Activated B cell treated with CpG ODN at 0.5 μM for 24 hours (primary cell): ENCODE data around the gene THOP1. TPM values are rescaled to one million over a fixed set of nuclear protein-coding genes. Genes with fewer than 3 reads are reported as not detected.

ENCODE experiments used
- ATAC-seq: fragments of 200-7000 bp; cut with Tn5 transposase; one replicate; pipeline ENCODE4 v1.10.0; 2021; ENCODE audit warnings: low read depth, mild to moderate bottlenecking, moderate library complexity
- CTCF ChIA-PET: fragments of 350-600 bp; sonication (Branson Sonifier 250); formaldehyde crosslinking; loops from one replicate; lab custom pipeline; 2021; ENCODE audit warnings: antibody characterized with exemption; lab: Charles Lee
- POLR2A ChIA-PET: fragments of 350-600 bp; sonication (Branson Sonifier 250); formaldehyde crosslinking; loops from one replicate; lab custom pipeline; 2021; ENCODE audit warnings: antibody characterized with exemption; lab: Charles Lee
- DNase-seq: peaks from one replicate; pipeline ENCODE4 v3.0.0; 2022
- H3K27ac Mint-ChIP-seq: one replicate; pipeline ENCODE4 v1.8.0; 2020; ENCODE audit warnings: mixed read lengths
- H3K27me3 Mint-ChIP-seq: one replicate; pipeline ENCODE4 v1.8.0; 2021; ENCODE audit warnings: mixed read lengths
- H3K36me3 Mint-ChIP-seq: one replicate; pipeline ENCODE4 v1.8.0; 2021; ENCODE audit warnings: low read depth, mixed read lengths
- H3K4me1 Mint-ChIP-seq: one replicate; pipeline ENCODE4 v1.8.0; 2021; ENCODE audit warnings: mixed read lengths
- H3K4me3 Mint-ChIP-seq: one replicate; pipeline ENCODE4 v1.8.0; 2020; ENCODE audit warnings: mild to moderate bottlenecking, mixed read lengths
- H3K9me3 Mint-ChIP-seq: one replicate; pipeline ENCODE4 v1.8.0; 2020; ENCODE audit warnings: mixed read lengths
- intact Hi-C: fragments of 100-400 bp; cut with micrococcal nuclease; formaldehyde crosslinking; loops from one replicate; pipeline ENCODE4 v1.15.1; 2024
- total RNA-seq: library from RNA; stranded (reverse); gene quantifications from 2 replicates; pipeline ENCODE4 v1.2.3, GENCODE V29; 2022
- TF ChIP-seq, protein P1 (sequence below): fragments of 200-600 bp; IDR thresholded peaks from one replicate; pipeline ENCODE4 v1.8.0; 2022; ENCODE audit warnings: antibody characterized with exemption, mild to moderate bottlenecking

THOP1 gene
- total RNA-seq, 1 donor from 2014 or later, result 104 TPM

DNA sequence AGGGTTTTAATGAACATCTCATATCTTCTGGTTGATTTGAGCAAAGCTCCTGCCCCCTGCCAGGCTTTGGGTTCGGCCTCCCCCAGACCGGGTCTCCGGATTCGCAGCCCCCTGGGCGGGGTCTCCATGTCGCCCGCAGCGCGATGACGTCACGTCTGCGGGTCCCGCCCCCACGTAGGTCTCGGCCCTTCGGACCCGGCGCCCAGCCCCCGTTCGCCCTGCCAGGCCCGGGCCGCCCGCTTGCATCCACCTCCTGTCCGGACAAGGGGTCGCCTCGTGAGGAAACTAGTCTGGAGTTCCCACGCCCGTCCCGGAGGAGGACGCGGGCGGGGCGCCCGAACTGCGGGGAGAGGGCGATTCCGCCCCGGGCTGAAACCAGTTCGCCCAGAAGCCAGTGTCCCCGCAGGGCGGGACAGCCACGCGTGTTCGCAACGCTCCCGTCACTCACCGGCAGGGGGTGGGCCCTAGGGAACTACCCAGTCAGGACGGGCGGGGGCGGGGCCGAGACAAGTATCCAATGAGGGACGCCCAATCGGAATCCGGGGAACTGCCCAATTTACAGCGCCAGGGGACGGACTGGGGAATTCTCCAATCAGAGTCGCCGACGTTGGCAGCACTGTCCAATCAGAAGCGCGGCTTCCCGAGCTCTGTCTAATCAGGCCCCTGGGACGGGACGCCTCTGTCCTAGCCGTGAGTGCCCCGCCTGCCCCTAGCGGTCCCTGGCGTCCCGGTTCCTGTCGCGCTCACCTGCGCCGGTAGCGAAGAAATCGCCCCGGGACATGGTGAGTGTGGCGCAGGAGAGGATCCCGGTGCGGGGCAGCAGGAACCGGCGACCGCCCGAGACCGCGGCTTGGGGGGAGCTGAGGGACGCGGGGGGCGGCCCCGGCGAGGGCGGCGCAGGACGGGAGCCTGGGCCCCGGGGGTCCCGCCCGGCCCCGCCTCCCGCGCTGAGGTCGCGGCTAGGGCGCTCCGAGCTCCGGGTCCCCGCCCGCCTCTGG lies 55.8 kb downstream of the THOP1 start, which contains the start of gene ZNF555:
Gene ZNF555, plus strand, starts transcription at position 682 of the 998 bp plus-strand sequence. Its CDS starts 98 bp downstream, at position 780.
- H3K27ac Mint-ChIP-seq, result peak within 1 kb of the TSS; percentile 83
- TF ChIP-seq, protein P1, sequence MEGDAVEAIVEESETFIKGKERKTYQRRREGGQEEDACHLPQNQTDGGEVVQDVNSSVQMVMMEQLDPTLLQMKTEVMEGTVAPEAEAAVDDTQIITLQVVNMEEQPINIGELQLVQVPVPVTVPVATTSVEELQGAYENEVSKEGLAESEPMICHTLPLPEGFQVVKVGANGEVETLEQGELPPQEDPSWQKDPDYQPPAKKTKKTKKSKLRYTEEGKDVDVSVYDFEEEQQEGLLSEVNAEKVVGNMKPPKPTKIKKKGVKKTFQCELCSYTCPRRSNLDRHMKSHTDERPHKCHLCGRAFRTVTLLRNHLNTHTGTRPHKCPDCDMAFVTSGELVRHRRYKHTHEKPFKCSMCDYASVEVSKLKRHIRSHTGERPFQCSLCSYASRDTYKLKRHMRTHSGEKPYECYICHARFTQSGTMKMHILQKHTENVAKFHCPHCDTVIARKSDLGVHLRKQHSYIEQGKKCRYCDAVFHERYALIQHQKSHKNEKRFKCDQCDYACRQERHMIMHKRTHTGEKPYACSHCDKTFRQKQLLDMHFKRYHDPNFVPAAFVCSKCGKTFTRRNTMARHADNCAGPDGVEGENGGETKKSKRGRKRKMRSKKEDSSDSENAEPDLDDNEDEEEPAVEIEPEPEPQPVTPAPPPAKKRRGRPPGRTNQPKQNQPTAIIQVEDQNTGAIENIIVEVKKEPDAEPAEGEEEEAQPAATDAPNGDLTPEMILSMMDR, result no peak
- H3K4me1 Mint-ChIP-seq, result peaks cover 19% of the 10 kb centered on the region
- DNase-seq (peak; percentile 88), ATAC-seq (peak; percentile 90)
- H3K9me3 Mint-ChIP-seq, result peaks cover 8% of the 10 kb centered on the region
- H3K36me3 Mint-ChIP-seq, result peaks cover 18% of the 10 kb centered on the region
- H3K4me3 Mint-ChIP-seq, result peak within 1 kb of the TSS; percentile 92
- ChIA-PET CTCF (interaction anchor here (0.6 to 1.3 kb wide), 5 partner anchors 10 to 193 kb away, joined by 3 to 4 read pairs (median 3); partner anchors contain the start of gene ZNF554), POLR2A (interaction anchor here (0.6 to 2.3 kb wide), 16 partner anchors 15 to 992 kb away, joined by 3 to 14 read pairs (median 4); partner anchors contain the start of genes GADD45B, SGTA, THOP1 and ZNF554)
- no peaks in the 10 kb centered on the region for H3K27me3 Mint-ChIP-seq
- intact Hi-C loops, result loop anchor here (1.0 to 2.0 kb wide), 4 partner anchors 22 to 104 kb away; partner anchors contain the start of genes SGTA, ZNF554 and ZNF57

DNA sequence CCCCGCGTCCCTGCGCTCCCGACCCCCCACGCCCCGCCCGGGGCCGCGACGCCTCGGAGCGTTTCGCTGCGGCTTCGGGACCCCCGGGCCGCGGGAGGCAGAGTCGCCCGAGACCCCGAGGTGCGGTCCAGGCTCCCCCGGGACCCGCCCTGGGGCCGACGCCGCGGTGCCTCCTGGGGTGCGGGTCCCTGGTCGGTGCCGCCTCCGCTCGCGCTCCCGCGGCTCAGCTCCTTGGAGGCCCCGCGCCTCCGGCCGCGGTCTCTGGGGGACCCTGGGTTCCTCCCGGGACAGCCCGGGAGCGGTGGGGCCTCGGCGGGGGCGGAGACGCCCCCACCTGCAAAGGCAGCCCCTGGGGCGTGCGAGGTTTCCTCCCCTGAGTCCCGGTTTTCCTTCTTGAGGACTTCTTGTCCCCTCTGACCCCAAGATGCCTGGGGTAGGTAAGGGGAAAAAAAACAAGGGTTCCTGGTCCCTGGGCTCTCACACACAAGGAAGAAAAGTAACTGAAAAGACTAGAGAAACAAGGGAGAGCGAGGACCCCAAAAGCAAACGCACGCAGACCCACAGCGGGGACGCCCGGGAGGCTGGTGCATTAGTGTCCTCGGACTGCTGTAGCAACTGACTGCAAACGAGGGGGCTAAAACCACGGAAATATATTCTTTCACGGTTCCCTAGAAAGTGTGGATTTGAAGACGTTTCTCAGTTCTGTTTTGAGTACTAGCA lies 56.7 kb downstream of the THOP1 start:
- no peak for ATAC-seq
- TF ChIP-seq, protein P1, result no peak
- Mint-ChIP-seq H3K9me3 (no peaks in the 10 kb centered on the region), H3K36me3 (peaks cover 17% of the 10 kb centered on the region), H3K4me3 (peak overlapping the region; percentile 84), H3K27me3 (no peaks in the 10 kb centered on the region), H3K27ac (peak overlapping the region; percentile 51), H3K4me1 (peaks cover 19% of the 10 kb centered on the region)
- CTCF ChIA-PET, result interaction anchor here (1.2 to 1.3 kb wide), 2 partner anchors 9 to 22 kb away, joined by 3 to 4 read pairs; partner anchors contain the start of gene ZNF554
- POLR2A ChIA-PET, result interaction anchor here (0.6 to 2.3 kb wide), 12 partner anchors 18 to 993 kb away, joined by 3 to 14 read pairs (median 4); partner anchors contain the start of genes GADD45B, SGTA, THOP1 and ZNF554
- DNase-seq, result no peak
- intact Hi-C loops, result loop anchor here (1.0 to 2.0 kb wide), 4 partner anchors 23 to 103 kb away; partner anchors contain the start of genes SGTA, ZNF554 and ZNF57

DNA sequence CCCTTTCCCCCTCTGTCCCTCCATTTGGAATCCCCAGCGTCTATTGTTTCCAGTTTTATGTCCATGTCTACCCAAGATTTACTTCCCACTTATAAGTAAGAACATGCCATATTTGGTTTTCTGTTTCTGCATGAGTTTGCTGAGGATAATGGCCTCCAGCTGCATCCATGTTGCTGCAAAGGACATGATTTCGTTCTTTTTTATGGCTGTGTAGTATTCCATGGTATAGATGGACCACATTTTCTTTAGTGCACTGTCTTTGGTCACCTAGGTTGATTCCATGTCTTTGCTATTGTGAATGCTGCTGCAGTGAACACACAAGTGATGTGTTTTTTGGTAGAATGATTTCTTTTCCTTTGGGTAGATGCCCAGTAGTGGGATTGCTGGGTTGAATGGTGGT lies 59.8 kb downstream of the THOP1 start:
- peaks cover 20% of the 10 kb centered on the region for H3K36me3 Mint-ChIP-seq
- ChIA-PET CTCF (no interaction called here), POLR2A (no interaction called here)
- H3K27ac Mint-ChIP-seq, result no peak overlapping the region
- no peak overlapping the region for H3K4me3 Mint-ChIP-seq
- H3K27me3 Mint-ChIP-seq, result no peaks in the 10 kb centered on the region
- TF ChIP-seq, protein P1, result no peak
- ATAC-seq (no peak), DNase-seq (no peak)
- peaks cover 23% of the 10 kb centered on the region for H3K4me1 Mint-ChIP-seq
- H3K9me3 Mint-ChIP-seq, result no peaks in the 10 kb centered on the region
- intact Hi-C loops, result no loop called here

DNA sequence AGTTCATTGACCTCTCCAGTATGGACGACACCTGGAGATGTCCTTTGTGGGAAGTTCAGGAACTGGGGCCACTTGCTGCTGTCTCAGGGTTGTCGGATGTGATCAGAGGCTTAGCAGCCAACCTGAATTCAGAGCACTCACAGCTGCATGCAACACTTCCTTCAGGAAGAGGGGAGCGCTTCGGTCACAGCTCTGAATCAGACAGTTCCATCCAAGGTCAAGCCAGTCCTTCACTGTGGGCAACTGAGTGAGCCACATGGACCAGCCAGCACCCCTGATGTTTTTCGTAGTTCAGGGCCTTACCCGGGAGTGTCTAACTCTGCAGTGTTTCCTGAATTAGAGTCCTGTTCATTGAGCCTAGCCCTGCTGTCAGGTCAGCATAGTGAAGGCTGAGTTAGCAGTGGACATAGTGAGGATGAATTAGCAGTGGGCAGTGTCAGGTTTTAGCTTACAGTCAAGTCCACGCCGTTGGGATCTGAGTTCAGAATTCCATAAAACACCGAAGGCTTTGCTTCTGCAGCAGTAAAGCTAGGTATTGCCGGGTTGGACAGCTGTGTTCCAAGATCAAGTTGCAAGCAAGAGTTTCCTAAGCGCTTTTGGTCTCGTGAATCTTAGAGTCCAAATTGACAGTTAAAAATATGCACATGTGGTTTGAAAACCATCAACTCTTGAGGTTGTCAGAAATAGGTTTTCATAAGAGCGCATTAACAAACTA lies 61.0 kb downstream of the THOP1 start:
- DNase-seq (no peak), ATAC-seq (no peak)
- Mint-ChIP-seq H3K9me3 (peaks cover 1% of the 10 kb centered on the region), H3K4me1 (peaks cover 27% of the 10 kb centered on the region), H3K36me3 (peaks cover 31% of the 10 kb centered on the region), H3K27ac (no peak overlapping the region), H3K4me3 (no peak overlapping the region), H3K27me3 (no peaks in the 10 kb centered on the region)
- POLR2A ChIA-PET, result no interaction called here
- TF ChIP-seq, protein P1, result no peak
- intact Hi-C loops, result no loop called here
- CTCF ChIA-PET, result no interaction called here
